ENCODE data around the gene TNS4.

The TNS4 gene

GRCh38 chr17:40432864-40433528, 68.4 kb downstream of the TNS4 start:
- DNase-seq = no peak

- no peak for DNase-seq
These were observed 70.2 kb downstream of the TNS4 start for GRCh38 chr17:40431231-40431602.

DNA sequence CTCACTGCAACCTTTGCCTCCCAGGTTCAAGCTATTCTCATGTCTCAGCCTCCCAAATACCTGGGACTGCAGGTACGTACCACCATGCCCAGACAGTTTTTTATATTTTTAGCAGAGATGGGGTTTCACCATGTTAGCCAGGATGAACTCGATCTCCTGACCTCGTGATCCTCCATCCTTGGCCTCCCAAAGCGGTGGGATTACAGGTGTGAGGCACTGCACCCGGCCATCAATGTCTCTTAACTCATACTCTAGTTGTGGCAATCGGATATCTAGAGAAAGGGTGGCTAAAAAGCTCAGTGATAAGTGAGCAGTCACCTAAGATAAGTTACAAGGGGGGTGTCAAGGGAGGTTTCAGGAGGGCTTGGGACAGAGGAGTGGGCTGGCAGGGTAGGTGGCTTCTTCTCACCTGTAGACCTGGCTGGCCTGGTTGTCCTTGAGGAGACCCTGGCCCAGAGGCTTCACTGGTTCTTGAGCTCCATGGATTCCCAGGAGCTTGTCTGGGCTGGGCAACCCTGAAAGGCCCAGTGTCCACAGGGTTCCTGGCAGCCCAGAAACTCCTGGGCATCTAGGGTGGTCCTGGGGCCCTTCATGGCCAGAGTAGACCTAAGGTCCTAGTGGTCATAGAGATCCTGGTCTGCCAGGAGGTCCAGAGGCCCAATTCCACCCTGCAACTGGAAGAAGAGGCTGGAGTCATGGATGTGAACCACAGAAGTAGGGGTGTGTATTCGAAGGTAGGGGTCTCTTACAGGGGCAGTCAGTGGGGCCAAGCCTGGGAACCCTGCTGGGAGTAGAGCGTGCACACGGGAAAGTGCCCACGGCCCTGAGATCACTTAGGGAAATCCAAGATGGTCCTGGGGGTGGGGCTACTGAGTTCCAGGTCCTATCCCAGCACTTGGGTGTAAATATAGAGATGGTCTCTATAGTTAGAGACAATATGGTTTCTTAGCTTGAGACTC, 70.9 kb downstream of the TNS4 start:
- DNase-seq = no peak

DNA sequence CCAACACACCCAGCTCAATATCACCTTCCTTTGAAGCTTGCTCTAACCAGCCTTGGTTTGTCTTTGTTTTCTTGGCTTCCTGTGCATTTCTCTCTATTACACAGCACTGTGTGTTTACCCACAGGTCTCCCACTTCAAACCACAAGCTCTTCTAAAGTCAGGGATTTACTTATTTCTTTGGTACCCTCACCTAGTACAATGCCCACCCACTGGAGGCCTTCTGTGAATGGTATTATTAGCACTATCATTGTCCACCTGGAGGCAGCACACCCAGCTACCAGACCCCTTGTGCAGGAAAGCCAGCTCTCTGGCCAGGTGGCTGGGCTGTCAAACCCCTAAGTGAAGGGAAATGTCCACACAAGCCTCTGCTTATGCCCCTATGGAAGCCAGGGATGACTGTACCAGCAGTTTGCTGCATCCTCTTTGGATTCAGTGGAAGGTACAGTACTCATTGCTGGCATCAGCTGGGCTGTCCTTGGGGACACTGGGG, 74.4 kb downstream of the TNS4 start:
- DNase-seq = no peak
